Activated CD8-positive, alpha-beta memory T cell treated with anti-CD3 and anti-CD28 coated beads for 48 hours (primary cell): ENCODE data around the gene CACNG1.

ENCODE experiments used
- DNase-seq, 3 experiments: peaks; one replicate each; pipeline ENCODE4 v3.0.0-alpha.2; 2020; ENCODE audit warnings: low read depth in 2 of 3, low spot score in 2 of 3

Gene CACNG1

DNA sequence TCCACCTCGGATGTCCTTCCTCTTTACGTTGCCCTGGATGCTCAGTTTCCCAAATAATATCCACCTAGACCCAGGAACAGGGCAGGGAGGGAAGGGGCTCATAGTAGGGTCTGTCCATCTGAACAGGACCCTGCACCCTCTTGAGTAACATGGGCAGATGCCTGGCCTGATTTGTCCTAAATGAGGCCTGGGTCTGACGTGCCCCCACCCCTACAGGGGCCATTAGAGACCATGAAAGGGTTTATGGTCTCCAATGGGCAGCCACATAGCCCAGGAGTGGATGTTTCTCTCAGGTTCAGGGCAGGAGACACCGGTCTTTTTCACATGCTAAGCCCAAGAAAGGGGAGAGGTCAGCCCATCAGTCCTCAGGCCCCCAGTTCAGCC, 6.8 kb downstream of the CACNG1 start:
- no peak for DNase-seq

DNA sequence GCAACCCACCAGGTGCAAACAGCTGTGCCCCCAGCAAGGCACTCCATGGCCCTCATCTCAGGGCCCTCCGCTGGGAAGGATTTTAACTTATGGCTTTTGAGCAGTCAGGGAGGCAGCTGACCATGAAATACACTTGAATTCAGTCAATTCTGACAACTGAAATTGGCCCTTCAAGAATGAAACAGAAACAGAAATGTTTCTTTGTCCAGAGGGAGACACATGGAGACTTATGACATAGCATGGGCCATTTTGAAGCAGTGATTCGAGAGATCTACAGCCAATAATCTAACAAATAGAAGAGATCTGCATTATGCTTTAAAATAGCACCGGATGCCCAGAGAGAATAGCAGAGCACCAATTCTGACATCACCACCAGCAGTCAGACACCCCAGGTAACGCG, 7.5 kb downstream of the CACNG1 start:
- DNase-seq, result no peak

DNA sequence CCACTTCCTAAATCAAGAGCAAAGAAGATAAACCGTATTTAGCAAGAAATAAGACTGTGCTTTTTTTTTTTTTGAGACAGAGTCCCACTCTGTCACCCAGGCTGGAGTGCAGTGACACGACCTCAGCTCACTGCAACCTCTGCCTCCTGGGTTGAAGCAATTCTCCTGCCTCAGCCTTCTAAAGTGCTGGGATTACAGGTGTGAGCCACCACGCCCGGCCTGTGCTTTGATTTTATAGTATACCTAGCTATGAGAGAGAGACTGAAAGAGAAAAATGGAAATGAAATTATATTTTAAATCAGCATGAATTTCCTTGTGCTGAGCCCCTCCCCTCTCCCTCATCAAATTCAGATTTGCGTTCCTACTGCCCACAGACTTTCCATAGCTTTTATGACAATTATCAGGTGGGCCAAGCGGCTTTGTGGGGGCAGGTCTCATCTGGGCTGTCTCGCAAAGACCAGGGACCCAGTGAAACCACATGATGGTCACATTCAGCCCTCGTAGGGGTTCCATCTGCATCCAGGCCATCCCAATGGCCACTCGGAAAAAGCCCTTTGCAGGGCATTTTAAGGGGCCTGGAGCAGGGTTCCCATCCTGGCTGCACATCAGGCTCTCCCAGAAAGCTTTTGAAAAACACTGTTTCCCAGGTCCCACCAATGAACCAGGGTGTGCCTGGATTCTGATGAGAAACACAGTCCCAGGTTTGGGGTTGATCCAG, 8.5 kb downstream of the CACNG1 start:
- no peak for DNase-seq

DNA sequence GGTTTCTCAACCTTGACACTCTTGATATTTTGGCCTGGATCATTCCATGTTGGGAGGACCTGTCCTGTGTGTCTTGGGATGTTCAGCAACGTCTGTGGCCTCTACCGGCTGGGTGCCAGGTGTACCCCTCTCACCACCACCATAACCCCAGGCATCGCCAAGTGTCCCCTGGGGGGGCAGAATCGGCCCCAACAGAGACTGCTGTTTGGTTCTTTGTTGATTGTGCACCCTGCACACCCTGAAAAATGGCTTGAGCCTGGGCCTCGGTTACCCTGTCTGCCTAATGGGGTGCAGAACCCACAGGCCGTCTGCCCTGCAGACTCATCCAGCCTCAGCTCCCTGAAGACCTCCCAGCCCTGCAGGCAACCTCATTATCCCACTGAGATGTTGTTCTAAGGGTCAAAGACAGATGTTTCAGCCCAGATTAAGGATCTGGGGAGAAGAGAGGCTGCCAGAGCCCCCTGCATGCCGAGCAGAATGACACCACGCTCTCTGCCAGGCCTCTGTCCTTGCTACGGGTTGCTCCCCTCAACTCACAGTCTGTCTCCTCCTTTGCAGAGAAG, 9.2 kb downstream of the CACNG1 start:
- no peak for DNase-seq

DNA sequence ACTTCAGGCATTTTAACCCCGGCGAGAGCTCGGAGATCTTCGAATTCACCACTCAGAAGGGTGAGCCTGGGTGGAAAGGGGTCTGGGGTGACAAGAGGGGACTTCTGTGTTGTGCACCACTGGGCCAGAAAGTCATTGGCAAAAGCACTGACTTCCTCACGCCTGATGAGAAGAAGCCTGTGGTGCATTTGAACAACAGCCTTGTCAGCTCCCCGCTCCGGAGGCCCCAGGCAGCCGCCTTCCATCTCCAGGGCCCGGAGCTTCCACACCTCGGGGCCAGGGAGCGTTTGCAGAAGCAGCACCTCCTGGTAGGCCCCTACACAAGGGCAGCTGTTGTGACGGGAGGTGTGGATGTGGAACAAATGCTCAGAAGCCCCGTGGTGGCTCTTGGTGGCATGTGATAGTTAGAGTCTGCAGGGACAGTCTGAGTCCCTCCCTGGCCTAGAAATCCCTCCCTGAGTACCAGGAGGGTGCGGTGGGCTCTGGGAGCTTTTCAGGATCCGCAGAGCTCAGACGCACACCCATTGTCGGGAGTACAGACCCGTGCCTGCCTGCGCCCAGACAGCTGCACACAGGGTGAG, 9.7 kb downstream of the CACNG1 start:
- DNase-seq, result no peak

DNA sequence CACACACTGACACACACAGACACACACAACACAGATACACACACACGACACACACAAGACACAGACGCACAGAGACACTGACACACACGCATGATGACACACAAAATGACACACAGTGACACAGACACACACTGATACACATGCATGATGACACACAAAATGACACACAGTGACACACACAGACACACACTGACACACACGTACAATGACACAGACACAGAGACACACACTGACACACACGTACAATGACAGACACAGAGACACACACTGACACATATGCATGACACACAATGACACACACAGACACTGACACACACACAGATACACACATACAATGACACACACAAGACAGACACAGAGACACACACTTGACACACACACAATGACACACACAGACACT, 10.3 kb downstream of the CACNG1 start:
- no peak for DNase-seq

DNA sequence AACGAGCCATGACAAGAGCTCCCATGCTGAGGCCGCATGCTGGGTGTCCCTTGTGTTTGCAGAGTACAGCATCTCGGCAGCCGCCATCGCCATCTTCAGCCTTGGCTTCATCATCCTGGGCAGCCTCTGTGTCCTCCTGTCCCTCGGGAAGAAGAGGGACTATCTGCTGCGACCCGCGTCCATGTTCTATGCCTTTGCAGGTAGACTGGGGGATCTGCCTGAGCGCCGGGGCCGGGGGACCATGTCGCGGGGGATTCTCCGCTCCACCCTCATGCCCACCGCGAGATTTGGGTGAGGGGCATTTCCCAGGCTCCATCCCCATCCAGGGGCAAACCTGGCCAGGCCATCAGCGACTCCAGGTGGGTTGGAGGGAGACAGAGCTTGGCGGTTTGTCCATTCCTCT, 10.7 kb downstream of the CACNG1 start:
- no peak for DNase-seq

DNA sequence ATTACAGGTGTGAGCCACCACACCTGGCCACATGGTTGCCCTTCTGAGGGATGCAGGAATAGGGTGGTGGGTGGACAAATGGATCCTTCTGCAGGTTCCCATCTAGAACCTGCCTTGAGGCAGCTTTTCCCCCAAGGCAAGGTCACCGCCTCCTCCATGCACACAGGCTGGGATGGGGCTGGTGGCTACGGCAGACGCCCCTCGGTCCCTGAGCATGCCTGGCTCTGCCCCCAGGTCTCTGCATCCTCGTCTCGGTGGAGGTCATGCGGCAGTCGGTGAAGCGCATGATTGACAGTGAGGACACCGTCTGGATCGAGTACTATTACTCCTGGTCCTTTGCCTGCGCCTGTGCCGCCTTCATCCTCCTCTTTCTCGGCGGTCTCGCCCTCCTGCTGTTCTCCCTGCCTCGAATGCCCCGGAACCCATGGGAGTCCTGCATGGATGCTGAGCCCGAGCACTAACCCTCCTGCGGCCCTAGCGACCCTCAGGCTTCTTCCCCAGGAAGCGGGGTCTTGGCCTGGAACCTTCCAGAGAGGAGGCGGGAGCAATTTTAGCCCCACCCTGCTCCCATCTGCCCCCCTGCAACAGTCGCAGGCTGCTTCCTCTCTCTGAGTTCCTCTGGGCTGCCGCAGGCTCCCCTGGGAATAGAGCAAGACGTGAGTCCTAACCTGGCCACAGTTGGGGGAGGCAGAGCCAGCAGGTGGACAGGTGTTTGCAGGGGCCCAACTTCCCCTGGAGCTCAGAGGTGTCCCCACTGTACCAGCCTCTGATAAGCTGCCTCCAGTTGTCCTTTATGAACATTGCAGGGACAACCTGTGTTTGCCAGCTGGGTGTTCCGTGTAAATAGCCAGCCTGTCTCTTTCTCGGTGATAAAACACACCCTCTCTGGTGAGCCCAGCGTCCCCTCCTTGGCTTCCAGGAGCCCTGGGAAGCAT, 11.7 kb downstream of the CACNG1 start:
- no peak for DNase-seq

DNA sequence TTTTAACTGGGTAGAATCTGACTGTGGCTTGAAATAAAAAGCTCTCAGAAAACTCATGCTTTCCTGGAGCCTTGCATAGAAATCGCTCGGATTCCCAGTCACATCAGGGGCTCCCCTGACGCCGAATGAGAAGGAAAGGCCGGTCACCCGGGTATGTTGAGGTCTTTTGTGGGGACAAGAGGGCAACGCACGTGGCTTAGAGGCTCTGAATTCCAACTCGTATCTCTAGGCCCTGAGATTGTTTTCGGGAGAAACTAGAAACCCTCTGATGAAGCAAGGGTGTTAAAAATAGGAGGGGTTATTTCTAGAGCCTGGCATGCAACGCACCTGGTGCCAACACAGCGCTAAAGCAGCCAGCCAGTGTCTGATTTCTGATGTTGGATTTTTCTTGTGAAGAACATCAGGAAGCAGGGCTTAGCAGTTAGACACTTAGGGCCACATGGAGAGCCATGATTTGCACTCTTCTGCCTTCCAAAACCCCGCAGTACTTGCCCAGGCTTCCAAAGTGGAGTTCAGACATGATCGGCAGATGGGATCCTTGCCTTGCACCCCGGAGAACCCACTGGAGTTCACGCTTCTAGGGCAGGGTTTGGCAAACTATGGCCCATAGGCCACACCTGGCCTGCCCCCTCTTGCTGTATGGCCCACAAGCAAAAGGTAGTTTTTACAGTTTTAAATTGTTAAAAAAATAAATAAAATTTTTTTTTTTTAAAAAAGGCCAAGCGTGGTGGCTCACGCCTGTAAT, 12.6 kb downstream of the CACNG1 start:
- DNase-seq, result no peak

DNA sequence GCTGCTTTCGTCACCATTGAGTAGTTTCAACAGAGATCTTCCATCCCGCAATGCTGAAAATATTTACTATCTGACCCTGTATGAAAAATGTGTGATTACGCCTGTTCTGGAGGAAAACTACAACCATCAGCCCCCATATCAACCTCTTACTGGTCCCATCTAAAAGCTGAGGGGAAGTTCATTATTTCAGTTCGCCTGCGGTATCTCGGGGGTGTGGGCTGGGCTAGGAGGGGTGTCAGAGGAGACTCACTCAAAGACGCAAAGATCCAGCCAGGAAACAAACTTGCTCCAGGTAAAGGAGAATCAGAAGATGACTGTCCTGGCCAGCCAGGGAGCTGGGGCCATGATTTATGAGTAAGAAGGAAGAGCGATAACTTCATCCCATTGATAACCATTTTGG, 13.7 kb downstream of the CACNG1 start:
- DNase-seq, result no peak

DNA sequence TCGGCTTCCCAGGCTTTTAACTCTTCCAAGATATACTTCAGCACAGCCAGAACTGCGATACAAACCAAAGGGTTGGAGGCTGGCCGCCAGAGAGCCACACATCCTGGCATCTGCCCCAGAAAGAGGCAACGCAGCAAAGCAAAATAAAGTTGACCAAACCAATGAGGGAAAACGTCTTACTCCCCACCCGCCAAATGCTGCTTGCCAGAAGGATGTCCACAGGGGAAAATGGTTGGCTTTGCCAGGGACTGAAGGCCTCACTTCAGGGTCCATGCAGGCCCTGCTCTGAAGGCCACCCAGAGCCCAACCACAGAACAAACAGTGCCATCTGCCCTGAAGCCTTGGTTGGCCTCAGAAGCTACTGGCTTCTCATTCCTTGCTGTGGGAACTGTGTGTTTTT, 15.0 kb downstream of the CACNG1 start:
- DNase-seq, result no peak

DNA sequence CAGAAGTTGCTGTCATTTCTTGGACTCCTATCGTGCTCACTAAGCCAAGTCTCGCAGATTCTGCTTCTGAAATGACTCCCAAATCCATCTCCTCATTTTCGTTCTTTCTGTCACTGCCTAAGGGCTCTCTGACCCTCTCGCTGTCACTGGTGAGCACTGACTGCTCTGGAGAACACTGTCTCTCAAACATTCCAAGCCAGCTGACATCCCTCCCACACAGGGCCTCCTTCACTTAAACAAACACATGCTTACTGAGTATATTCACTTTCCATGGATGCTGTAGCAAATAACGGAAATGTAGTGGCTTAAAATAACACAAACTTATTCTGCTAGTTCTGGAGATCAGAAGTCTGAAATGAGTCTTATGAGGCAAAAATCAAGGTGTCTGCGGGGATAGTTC, 18.8 kb downstream of the CACNG1 start:
- DNase-seq, result no peak

DNA sequence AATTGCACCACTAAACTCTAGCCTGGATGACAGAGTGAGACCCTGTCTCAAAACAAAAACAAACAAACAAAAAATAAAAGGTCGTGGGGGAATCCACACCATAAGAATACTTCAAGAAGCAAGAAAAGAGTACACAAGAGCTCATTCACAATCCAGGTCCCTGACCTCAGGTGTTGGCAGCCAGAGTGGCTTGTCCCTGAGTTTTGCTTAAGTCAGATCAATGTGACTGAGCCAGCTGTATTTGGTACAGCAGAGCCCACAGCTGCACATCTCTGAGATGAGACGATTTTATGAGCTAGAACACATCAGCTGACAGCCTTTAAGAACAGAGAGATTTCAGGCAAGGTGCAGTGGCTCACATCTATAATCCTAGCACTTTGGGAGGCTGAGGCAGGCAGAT, 22.4 kb downstream of the CACNG1 start:
- no peak for DNase-seq

DNA sequence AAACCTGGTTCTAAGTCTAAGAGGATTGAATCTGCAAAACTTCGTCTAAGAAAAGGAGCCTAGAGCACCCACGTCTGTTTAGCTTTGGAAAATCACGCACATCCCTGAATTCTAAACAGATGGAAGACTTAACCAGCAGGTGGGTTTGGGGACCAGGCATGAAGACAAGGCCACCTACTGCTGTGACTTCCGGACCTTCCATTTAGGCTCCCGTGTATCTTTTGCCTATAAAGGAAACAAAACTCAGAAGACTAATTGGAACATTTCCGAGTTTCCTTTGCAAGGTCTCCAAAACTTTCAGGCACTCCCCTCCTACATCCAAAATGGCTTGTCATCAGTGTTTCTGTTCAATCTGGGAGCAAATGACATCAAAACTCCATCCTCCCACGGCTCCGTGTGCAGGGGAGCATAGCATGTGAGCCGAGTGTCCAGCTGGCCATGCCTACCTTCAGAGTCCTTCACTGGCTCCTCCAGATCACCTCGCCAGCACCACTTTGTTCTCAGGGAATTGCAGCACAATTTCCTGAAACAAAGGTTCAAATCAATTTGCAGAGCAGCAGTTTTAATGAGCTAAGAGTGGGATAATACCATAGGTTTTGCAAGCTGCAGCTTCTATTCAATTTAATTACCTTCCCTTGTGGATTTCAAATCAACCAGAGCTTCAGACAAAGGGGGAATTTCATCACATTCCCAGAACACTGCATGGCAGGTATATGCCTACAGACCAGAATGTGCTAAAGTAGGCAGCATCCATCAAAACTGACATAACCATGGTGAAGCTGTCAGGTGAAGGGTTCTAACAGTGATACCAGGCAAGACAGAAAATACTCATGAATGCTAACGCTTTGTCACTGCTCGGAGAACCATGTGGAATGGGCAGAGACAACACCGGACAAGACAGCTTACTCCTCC, 23.5 kb downstream of the CACNG1 start:
- no peak for DNase-seq

DNA sequence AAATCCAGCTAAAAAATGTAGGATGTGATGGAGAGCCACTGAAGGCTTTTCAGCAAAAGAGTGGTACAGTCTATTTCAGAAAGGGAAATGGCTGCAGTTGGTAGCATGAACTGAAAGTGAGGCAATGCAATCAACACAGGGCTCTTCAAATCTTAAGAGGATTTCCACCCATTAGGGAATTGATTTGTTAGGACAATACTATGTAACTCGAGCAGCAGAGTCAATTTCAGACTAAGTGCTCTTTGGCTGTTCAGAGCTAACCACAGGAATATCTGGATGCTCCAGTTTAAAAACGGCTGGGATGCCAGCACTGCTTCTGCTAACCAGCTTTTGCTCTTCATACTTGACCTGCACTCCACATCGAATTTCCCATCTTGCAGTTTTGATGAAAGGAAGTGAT, 24.6 kb downstream of the CACNG1 start:
- no peak for DNase-seq

DNA sequence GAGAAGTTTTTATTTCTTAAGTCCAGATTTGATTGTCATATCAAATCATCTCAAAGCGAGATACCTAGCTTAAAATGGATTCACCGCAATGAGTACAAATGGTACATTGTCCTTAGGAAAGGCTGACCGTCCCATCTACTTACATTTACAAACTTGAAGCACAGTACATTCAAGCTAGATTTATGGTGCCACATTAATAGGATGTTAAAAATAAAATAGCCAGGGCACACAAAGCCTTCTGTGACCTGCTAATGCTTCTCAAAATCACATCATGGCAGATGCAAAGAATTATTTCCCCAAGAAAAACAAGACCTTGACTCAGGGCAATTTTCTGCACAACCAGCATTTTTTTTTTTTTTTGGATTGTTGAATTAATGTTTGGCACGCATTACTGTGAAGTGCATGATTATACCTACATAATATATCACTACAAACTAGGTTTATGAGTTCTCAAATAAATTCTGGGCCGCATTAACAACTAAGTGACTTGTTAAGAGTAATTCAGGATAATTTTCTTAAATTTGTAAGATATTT, 25.3 kb downstream of the CACNG1 start:
- no peak for DNase-seq

DNA sequence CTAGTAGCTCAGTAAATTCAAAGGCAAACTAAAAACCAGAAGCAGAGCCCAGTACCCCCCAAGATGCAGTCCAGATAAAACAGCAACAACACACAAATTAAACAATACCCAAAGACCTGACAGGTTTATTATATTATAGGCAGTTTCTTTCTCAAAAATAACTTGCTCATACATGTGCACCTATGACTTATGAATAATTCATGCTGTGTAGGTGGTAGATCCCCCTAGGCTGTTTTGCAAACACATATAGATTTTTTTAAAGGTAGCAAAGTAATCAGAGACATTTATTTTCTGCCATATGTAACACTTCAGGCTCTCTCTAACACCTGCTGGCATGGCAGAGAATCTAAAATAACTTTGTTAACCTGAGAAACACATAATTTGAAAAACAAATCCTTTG, 27.2 kb downstream of the CACNG1 start:
- no peak for DNase-seq

DNA sequence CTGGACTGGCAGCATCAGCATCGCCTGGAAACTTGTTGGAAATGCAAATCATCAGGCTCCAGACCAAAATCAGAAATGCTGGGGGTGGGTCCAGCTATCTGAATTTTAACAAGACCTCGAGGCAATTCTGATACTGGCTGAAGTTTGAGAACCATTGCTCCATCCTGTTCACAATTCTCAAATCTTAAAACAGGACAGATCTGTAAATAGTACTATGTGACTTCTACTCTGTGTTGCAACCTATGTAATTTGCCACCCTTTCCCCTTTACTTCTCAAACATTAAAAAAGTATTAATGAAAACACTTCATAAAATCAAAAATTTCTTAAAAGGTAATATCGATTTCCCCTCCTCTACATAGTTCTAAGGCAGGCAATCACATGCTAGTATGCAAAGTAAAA, 28.5 kb downstream of the CACNG1 start:
- no peak for DNase-seq

DNA sequence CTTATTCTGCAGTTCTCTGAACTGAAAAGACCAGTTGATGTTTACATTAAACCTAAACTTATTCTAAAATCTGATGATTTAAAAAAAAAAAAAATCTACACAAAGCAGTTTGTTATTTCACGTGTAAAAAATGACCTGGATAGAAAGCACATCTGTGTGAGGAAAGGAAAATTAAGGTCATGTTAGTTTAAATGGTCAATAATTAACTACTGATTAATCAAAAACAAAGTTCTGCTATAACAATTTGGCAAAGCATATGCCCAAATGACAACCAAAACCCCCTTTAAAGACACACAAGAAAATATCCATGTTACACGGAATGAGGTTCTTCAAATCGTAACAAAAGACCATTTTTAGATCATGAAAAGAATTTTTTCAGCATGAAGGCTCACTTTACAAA, 30.4 kb downstream of the CACNG1 start:
- DNase-seq, result no peak

DNA sequence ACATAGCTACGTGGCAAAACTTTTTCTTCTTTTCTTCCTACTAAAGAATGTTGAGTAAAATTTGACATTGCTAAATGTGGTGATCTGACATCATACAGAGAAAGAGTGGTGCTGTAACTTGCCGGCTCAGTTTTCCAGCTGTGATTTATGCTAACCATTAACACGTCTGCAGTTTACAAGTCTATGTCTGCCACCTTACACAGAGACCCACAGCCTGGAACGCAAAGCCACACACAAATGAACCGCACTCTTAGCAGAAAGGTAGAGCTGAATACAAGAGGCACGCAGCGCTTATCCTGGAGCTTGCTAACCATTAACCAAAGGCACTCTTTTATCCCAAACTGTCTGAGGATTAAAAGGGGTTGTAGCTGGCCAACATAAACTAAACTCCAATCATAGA, 31.9 kb downstream of the CACNG1 start:
- no peak for DNase-seq
